Adipocyte (in vitro differentiated cells): Measurements from ENCODE around the gene ASB2.

Experiments
- DNase-seq: peaks from one replicate; pipeline ENCODE4 v3.0.0-alpha.2; 2015; ENCODE audit warnings: low read depth
- H3K27me3 ChIP-seq: replicated peaks from 2 replicates; pipeline ENCODE4 v1.7.0; 2013; ENCODE audit warnings: mild to moderate bottlenecking, low read length, moderate library complexity; ENCODE audit not compliant: control insufficient read depth, insufficient read depth
- H3K36me3 ChIP-seq: 2 replicates; pipeline ENCODE4 v1.7.0; 2013; ENCODE audit warnings: low read length, mild to moderate bottlenecking, moderate library complexity; ENCODE audit not compliant: control insufficient read depth, insufficient read depth, severe bottlenecking
- H3K4me1 ChIP-seq: 2 replicates; pipeline ENCODE4 v1.7.0; 2013; ENCODE audit warnings: mild to moderate bottlenecking, low read length, moderate library complexity; ENCODE audit not compliant: control insufficient read depth, insufficient read depth
- H3K4me3 ChIP-seq: 2 replicates; pipeline ENCODE4 v1.7.0; 2013; ENCODE audit warnings: mild to moderate bottlenecking, low read length, moderate library complexity
- H3K9ac ChIP-seq: 2 replicates; pipeline ENCODE4 v1.7.0; 2013; ENCODE audit warnings: mild to moderate bottlenecking, low read length, moderate library complexity
- H3K9me3 ChIP-seq: 2 replicates; pipeline ENCODE4 v1.7.0; 2013; ENCODE audit warnings: mild to moderate bottlenecking, low read length, moderate library complexity; ENCODE audit not compliant: control insufficient read depth

The ASB2 gene

DNA sequence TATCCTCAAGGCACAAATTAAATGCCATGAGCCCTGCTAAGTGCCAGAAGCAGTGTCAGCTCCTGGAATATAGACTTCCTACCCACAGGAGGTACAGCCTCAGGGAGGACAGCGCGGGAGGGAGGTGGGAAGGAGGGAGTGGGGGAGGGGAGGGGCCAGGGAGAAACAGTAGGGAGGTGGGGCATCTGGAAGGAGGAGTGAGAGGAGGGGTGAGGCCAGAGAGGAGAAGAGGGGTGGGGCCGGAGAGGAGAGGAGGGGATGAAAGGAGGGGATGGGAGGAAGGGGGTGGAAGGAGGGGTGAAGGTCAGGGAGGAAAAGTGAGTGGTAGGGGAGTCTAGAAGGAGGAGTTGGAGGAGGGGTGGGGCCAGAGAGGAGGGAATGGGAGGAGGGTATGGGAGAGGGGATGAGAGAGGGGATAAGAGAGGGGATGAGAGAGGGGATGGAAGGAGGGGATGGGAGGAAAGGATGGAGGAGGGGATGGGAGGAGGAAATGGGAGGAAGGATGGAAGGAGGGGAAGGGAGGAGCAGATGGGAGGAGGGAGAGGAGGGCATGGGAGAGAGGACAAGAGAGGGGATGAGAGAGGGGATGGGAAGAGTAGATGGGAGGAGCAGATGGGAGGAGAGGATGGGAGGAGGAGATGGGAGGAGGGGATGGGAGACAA, 11.6 kb upstream of the ASB2 start:
- no peaks in the 10 kb centered on the region for H3K9me3 ChIP-seq
- H3K27me3 ChIP-seq = no peaks in the 10 kb centered on the region
- H3K36me3 ChIP-seq = no peaks in the 10 kb centered on the region
- no peak overlapping the region for H3K9ac ChIP-seq
- peaks cover 10% of the 10 kb centered on the region for H3K4me1 ChIP-seq
- no peak for DNase-seq
- H3K4me3 ChIP-seq = no peak overlapping the region

DNA sequence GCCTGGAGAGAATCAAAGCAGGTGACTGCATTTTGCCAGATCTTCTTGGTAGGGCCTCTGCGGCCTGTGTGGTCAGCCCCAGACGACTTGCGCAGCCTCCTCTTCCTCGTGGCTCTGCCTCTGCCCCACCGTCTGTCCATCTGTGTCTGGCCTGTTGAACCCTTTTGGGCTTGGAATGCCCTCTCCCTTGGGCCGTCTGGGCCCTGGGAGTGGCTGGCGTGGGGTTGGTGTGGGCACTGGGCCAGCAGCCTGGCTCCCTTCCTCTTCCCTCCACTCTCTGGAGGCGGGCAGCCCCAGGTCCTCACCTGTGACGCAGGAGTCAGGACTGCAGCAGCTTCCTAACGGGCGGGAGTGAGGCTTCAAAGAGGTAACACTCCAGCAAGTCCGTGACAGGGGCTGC, 11.0 kb upstream of the ASB2 start:
- no peak overlapping the region for H3K4me3 ChIP-seq
- no peak for DNase-seq
- H3K4me1 ChIP-seq = peaks cover 10% of the 10 kb centered on the region
- no peaks in the 10 kb centered on the region for H3K36me3 ChIP-seq
- H3K9ac ChIP-seq = no peak overlapping the region
- no peaks in the 10 kb centered on the region for H3K9me3 ChIP-seq
- no peaks in the 10 kb centered on the region for H3K27me3 ChIP-seq

DNA sequence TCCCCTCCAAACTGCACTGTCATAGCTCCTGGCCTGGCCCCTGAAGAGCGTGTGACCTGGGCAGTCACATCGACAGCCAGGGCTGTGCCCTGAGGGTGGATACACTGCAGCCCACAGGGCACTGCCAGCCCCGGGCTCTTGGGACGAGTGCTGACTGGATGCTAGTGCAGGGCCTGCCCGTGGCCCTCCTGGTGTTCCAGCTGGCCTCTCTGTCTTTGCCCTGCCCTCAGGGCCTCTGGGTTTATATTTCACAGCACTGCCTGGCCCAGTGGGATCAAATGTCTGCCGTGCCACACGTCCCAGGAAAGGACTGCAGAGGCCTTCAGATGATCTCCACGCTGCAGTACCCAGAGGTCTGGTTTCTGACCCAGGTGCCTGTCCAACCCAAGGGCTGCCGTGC, 10.6 kb upstream of the ASB2 start:
- Histone ChIP-seq H3K4me1 (peaks cover 10% of the 10 kb centered on the region), H3K36me3 (no peaks in the 10 kb centered on the region), H3K9me3 (no peaks in the 10 kb centered on the region), H3K9ac (no peak overlapping the region), H3K27me3 (no peaks in the 10 kb centered on the region), H3K4me3 (no peak overlapping the region)
- no peak for DNase-seq

DNA sequence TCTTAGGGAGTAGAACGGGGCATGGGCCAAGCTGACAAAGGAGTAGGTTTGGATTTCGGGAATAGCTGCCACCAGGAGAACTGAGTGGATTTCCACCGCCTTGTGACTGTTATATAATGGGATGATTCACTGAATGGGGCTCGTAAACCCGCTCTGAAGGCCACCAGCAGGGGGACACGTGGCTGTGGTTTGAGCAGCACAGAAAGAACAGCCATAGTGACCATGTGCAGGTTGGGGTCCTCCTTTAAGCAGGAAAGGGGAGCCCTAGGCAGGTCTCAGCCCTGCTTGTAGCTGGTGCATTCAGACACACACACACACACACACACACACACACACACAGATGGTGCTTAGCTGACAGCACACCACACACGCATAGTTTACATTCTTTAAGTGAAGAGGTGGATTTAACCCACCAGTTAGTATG, 8.6 kb upstream of the ASB2 start:
- DNase-seq = peak; percentile 53
- Histone ChIP-seq H3K27me3 (no peaks in the 10 kb centered on the region), H3K9ac (no peak overlapping the region), H3K4me1 (peaks cover 16% of the 10 kb centered on the region), H3K4me3 (no peak overlapping the region), H3K36me3 (no peaks in the 10 kb centered on the region), H3K9me3 (no peaks in the 10 kb centered on the region)

DNA sequence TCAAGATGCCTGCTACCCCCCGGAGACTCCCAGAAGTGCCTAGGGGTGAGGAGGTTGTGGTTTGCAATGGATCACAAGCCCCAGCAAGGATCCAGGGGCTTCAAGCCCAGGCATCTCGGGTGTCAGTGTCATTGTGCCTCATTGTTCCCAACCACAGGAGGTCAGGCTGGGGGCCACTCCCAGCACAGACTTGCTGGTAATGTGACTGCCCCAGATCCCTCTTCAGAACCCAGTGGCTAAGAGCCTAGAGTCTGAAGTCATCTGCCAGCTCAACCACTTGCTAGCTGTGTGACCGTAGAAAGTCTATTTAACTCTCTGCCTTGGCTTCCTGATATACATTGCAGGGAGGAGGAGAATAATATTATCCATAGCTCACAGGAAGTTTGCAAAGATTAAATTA, 7.7 kb upstream of the ASB2 start:
- no peak overlapping the region for H3K4me3 ChIP-seq
- peaks cover 16% of the 10 kb centered on the region for H3K4me1 ChIP-seq
- DNase-seq = peak; percentile 29
- no peaks in the 10 kb centered on the region for H3K9me3 ChIP-seq
- H3K36me3 ChIP-seq = no peaks in the 10 kb centered on the region
- H3K27me3 ChIP-seq = no peaks in the 10 kb centered on the region
- H3K9ac ChIP-seq = no peak overlapping the region

DNA sequence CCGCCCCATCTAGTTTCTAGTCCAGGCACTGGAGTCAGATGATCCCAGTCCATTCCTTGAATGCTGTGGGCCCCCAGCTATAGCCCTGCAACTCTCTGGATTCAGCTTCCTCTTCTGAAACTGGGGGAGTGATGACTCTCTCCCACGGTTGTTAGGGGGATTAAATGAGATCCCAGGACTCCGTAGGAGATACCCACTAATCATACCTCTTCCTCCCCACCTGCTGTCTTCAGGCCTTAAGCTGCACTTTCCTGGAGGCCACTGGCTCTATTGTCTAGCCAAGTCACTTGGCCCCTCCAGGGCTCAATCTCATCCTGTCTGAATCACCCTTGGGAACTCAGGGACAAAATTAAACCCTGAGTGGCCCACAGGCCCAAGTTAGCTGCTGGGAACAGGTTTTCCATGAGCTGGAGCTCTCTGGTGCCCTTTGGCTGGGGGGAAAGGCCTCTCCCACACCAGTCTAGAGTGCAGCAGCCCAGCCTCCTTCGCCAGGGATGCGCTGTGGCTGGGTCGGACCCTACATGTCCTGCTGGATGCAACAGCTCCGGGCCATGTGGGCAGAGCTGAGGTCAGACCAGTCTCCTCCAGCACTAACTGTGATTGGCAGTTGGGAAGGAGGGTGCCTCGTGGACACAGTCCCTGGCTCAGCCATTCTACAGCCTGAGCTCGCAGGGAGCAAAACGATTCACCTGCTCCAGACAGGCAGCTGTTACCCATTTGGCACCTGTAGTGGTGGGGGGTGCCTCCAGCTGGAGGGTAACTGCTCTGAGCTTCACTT, 6.0 kb upstream of the ASB2 start:
- peaks cover 16% of the 10 kb centered on the region for H3K4me1 ChIP-seq
- no peaks in the 10 kb centered on the region for H3K27me3 ChIP-seq
- no peak overlapping the region for H3K4me3 ChIP-seq
- DNase-seq = no peak
- H3K9me3 ChIP-seq = peaks cover 4% of the 10 kb centered on the region
- no peak overlapping the region for H3K9ac ChIP-seq
- H3K36me3 ChIP-seq = no peaks in the 10 kb centered on the region

DNA sequence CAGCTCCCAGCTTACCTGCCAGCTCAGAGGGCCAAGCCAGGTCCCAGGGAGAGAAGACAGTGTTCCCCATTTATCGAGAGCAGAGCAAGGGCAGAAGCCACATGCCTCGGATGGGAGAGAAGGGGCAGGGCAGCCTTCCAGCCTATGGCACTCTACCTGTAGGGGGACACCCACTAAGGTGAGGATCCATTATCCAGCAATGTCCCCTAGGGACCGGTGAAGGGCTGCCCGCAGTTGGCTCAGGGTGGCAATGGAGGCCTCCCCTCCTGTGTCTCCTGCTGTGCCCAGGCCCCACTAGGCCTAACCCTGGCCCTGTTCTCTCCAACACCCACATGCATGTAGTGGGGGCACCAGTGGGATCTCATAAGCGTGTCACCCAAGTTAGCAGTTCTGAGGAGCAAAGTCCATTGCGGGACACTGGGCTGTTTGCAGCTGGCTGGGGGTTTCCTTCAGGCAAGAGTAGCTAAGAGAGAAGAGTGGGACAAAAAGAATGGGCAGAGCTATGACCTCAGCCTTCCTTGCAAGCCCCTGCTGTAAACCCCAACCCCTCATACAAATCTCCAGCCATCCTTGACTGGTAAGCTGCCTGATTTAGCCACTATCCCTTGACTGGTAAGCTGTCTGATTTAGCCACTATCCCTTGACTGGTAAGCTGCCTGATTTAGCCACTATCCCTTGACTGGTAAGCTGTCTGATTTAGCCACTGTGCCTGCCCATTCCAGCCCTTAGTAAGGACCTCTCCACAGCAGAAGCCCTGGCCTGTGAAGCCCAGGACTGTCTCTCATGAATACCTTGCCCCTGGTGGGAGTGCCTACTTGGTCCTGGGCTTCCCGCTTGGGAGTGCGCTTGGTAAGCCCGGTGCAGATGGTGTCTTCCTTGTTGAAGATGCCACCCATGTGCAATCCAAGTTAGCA, 5.2 kb upstream of the ASB2 start:
- DNase-seq = no peak
- H3K9ac ChIP-seq = no peak overlapping the region
- no peaks in the 10 kb centered on the region for H3K36me3 ChIP-seq
- H3K4me1 ChIP-seq = peaks cover 16% of the 10 kb centered on the region
- H3K27me3 ChIP-seq = no peaks in the 10 kb centered on the region
- H3K9me3 ChIP-seq = peaks cover 4% of the 10 kb centered on the region
- no peak overlapping the region for H3K4me3 ChIP-seq

DNA sequence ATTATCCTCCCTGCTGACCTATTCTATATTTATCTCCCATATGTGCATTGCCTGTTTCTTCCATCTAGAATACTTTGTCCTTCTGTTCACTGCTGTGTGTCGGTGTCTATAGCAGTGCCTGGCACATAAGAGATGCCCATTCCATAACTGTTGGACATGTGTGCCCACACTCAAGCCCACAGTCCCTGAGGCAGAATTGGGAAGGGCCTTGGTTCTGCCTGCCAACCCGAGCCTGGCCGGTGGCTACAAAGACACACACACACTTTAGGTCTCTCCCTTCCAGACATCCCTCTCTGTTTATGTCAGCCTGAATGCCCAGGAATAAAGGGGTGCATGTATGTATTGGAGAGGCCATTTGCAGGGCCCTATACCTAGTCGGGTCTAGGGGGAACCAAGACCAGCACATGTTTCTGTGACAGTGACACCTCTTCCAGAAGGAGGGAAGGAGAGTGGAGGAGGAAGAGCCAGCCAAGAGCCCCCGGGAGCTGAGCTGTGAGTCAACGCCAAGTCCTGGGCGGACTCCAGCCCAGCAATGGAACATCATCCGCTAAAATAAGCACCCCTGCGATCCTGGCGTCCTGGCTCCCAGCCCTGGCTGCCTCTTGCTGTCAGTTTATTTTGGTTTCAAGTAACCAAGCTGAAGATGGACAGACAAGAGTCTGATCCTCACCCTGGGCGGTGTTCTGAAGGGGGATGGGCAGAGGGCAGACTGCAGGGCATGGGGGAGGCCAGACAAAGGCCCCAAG, 4.3 kb upstream of the ASB2 start:
- peaks cover 16% of the 10 kb centered on the region for H3K4me1 ChIP-seq
- H3K36me3 ChIP-seq = no peaks in the 10 kb centered on the region
- H3K9me3 ChIP-seq = peaks cover 4% of the 10 kb centered on the region
- H3K9ac ChIP-seq = no peak overlapping the region
- DNase-seq = no peak
- H3K27me3 ChIP-seq = no peaks in the 10 kb centered on the region
- H3K4me3 ChIP-seq = no peak overlapping the region

DNA sequence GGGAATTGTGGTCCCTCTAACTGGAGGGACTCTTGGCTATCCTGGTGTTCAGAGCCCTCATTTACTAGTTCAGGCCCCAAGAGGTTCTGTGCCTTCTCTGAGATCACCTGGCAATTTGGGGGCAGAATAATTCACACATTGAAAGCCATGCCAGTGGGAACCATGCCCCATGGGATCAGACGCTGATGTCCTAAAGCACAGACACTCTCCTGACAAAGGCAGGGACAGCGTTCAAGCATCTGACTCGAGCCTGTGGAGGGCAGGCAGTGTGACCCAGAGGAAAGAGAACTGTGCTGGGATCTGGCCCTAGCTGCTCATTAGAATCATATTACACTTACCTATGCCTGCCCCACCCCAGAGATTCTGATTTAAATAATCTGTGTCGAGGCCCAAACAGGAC, 2.4 kb upstream of the ASB2 start:
- Histone ChIP-seq H3K27me3 (no peaks in the 10 kb centered on the region), H3K4me3 (no peak overlapping the region), H3K4me1 (peaks cover 7% of the 10 kb centered on the region), H3K9ac (no peak overlapping the region), H3K36me3 (no peaks in the 10 kb centered on the region), H3K9me3 (peaks cover 4% of the 10 kb centered on the region)
- no peak for DNase-seq

DNA sequence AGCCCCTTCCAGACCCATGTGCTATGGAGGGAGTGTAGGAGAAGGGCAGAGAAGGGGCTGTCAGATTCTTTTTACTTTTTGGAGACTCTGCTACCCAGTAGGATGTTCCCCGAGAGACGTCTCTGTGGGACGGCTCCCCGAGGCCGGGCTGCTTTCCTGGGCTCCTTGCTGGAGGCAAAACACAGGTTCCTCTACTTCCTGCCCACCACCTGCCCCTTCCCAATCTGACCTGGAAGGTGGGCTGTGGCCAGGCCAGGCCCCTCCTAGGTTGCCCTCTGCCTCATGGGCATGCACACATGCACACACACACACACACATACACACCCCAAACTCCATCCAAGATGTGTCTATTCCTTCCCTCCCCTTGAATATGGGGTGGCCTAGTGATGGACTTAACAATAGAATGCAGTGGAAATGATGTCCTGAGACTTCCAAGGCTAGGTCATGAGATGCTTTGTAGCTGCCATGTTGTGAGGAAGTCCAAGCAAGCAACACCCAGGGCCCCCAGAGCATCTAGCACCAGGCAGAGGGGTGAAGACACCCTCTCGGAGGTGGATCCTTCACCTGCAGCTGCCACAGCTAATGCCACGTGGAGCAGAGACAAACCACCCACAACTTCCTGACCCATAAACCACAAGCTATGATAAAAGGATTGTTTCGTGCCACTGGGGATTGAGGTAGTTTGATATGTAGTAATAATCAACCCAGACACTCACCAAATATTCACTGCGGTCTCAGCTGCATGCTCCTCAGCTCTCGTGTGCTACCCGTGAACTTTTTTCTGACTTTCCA, 1.6 kb upstream of the ASB2 start:
- H3K27me3 ChIP-seq = no peaks in the 10 kb centered on the region
- peaks cover 6% of the 10 kb centered on the region for H3K4me1 ChIP-seq
- H3K9me3 ChIP-seq = peaks cover 4% of the 10 kb centered on the region
- H3K4me3 ChIP-seq = no peak overlapping the region
- no peak overlapping the region for H3K9ac ChIP-seq
- DNase-seq = no peak
- H3K36me3 ChIP-seq = no peaks in the 10 kb centered on the region
